ENCODE results near the gene SNAPC4. TPM values are rescaled to one million over a fixed set of nuclear protein-coding genes. Genes with fewer than 3 reads are reported as not detected.

SNAPC4 gene
- total and polyA plus RNA-seq, 2 of the 8 experiments (the other 6 are each of a cell fraction or from before 2014, with no cell fraction given) = 6.9 to 18.1 TPM

GRCh38 chr9:136372006-136372405 is 28.0 kb downstream of the SNAPC4 start:
- Histone ChIP-seq H3K4ac (replicated peaks; ENCODE audit: insufficient read length, low read depth, low read length) (no peak overlapping the region), H4K91ac (replicated peaks; ENCODE audit: insufficient read length, low read length) (no peak overlapping the region), H3K56ac (replicated peaks; ENCODE audit: insufficient read length, low read depth, low read length) (no peak overlapping the region), H2BK12ac (ENCODE audit: low read depth, low read length) (no peak overlapping the region), H2BK15ac (ENCODE audit: low read length) (no peak overlapping the region), H3K27me3 (replicated peaks in 1 of 4; ENCODE audit: control insufficient read depth in 3 of 4, extremely low read depth in 1 of 4, insufficient read depth in 3 of 4, low read length in 3 of 4) (no peaks in the 10 kb centered on the region), H3K23me2 (ENCODE audit: low read depth, low read length) (no peaks in the 10 kb centered on the region), H3K4me2 (ENCODE audit: insufficient read depth in 1 of 2, low read depth in 2 of 2, low read length in 2 of 2) (no peak overlapping the region), H3K9me3 (ENCODE audit: insufficient read depth in 2 of 2, low read depth in 1 of 2, low read length in 1 of 2) (no peaks in the 10 kb centered on the region), H3K79me2 (ENCODE audit: control insufficient read depth in 1 of 2, insufficient read depth in 2 of 2, low read length in 2 of 2) (no peaks in the 10 kb centered on the region), H3K9ac (replicated peaks in 1 of 4; ENCODE audit: extremely low read depth in 1 of 4, low read depth in 3 of 4, low read length in 3 of 4) (no peak overlapping the region), H4K8ac (ENCODE audit: extremely low read depth, insufficient read depth, low read length) (peak overlapping the region; percentile 80; the same call in 1 of the 2 replicates), H3K79me1 (ENCODE audit: low read depth, low read length) (no peaks in the 10 kb centered on the region), H2AFZ (ENCODE audit: low read length) (no peak overlapping the region), H2BK5ac (ENCODE audit: low read depth, low read length) (no peak overlapping the region), H3K36me3 (ENCODE audit: control insufficient read depth in 2 of 4, insufficient read depth in 4 of 4, low read length in 3 of 4) (no peaks in the 10 kb centered on the region; a peak in 3 of 8 replicates), H3K14ac (ENCODE audit: insufficient read length) (no peak overlapping the region), H4K20me1 (replicated peaks in 1 of 2; ENCODE audit: control insufficient read depth in 1 of 2, insufficient read depth in 2 of 2, low read length in 2 of 2) (peaks cover 5 to 7% of the 10 kb centered on the region in 2 experiments), H4K5ac (ENCODE audit: insufficient read length, low read depth, low read length) (no peak overlapping the region), H2AK5ac (ENCODE audit: low read depth, low read length) (no peak overlapping the region), H2BK120ac (replicated peaks; ENCODE audit: low read depth, low read length) (no peak overlapping the region), H3K4me1 (replicated peaks in 1 of 4; ENCODE audit: control insufficient read depth in 3 of 4, insufficient read depth in 4 of 4, low read length in 3 of 4) (no peaks in the 10 kb centered on the region), H3K4me3 (ENCODE audit: extremely low read depth in 1 of 4, insufficient read depth in 2 of 4, low read depth in 3 of 4, low read length in 4 of 4) (no peak overlapping the region), H3K23ac (ENCODE audit: insufficient read length) (no peak overlapping the region), H3K18ac (ENCODE audit: extremely low read depth, low read length) (no peak overlapping the region; the same call in 1 of the 2 replicates), H3K27ac (ENCODE audit: low read depth, low read length) (no peak overlapping the region; the same call in 1 of the 2 replicates), H2BK20ac (ENCODE audit: low read length) (no peak overlapping the region)
- 91% methylated on average over 21 of the region's 21 CpGs; no CpG with 5 or more reads in 1 of the 2 experiments for WGBS, 2 experiments (ENCODE audit: extremely low coverage in 1 of 2, insufficient coverage in 1 of 2, insufficient read length in 1 of 2, insufficient replicate concordance in 2 of 2, low coverage in 1 of 2, low lambda C conversion rate in 2 of 2, missing lambda C conversion rate in 1 of 2)
- no peak for TF ChIP-seq SIN3A (conservative IDR thresholded peaks at IDR 0.05 in 1 of 2, IDR thresholded peaks at IDR 0.05 in 1 of 2; ENCODE audit: low read depth in 1 of 2, low read length in 2 of 2)
- FAIRE-seq (no peak), DNase-seq (ENCODE audit: low read depth in 1 of 2, low spot score in 2 of 2) (no peak)
- ChIA-PET POLR2A (ENCODE audit: partially characterized antibody) (interaction anchor here (0.9 to 7.2 kb wide), 7 partner anchors 10 to 66 kb away, joined by 3 to 43 read pairs (median 4); partner anchors contain the start of gene DNLZ), CTCF (ENCODE audit: partially characterized antibody) (interaction anchor here (0.7 to 3.0 kb wide), 3 partner anchors 9 to 59 kb away, joined by 4 to 19 read pairs (median 15); partner anchors contain the start of gene DNLZ)
